Skin of body (tissue), 2 donors: ENCODE measurements around the gene GALNT11. TPM values are rescaled to one million over a fixed set of nuclear protein-coding genes. Genes with fewer than 3 reads are reported as not detected.
"Not testable (repeated sequence)": the region's sequence is repeated elsewhere in the genome, so short reads cannot be mapped to it uniquely, and the experiment has no call there.

Experiments used
- DNase-seq: peaks from one replicate; lab custom pipeline; 2025; lab: John Stamatoyannopoulos, UW
- total RNA-seq: library from RNA; depleted of rRNA; stranded (reverse); fragments of >200 nt; gene quantifications from one replicate; pipeline ENCODE4 v1.2.3, GENCODE V29; 2014

GALNT11 gene
- total RNA-seq: 43.7 TPM

DNA sequence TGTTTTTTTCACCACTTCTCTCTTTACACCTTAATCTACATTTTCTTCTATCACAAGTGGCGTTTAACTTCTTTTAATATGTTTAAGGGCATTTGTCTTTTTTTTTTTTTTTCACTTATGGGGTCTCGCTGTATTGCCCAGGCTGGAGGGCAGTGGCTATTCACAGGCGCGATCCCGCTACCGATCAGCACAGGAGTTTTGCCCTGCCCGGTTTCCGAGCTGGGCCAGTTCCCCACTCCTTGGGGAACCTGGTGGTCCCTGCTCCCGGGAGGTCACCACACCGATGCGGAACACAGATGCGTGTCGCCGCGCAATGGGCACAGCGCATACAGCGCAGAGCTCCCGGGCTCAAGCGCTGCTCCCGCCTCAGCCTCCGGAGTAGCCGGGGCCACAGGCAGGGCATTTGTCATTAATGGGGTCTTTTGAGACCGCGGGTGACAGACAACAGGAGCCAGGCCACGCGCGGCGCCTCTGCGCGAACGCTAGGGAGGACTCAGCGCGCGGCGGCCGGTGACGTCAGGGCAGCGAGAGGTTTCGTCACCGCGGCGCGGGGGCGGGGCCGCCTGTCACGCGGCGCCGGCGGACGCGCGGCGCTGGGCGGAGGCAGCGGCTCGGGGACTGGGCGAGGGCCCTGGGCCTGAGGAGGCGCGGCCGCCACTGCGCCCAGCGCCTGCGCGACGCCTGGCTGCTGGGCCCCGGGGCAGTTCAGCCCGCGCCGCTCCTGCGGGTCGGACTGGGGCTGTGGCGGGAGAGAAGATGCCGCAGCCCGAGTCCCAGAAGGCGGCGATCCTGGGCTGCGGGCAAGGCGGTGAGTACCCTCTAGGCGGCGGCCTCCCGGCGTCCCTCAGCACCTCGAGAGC, at the start of gene GALNT11:
Gene GALNT11 (plus strand): TSS at position 598 of the 860 bp plus-strand sequence. CDS start 68,554 bp downstream, outside the sequence.
- peak; percentile 53 for DNase-seq

DNA sequence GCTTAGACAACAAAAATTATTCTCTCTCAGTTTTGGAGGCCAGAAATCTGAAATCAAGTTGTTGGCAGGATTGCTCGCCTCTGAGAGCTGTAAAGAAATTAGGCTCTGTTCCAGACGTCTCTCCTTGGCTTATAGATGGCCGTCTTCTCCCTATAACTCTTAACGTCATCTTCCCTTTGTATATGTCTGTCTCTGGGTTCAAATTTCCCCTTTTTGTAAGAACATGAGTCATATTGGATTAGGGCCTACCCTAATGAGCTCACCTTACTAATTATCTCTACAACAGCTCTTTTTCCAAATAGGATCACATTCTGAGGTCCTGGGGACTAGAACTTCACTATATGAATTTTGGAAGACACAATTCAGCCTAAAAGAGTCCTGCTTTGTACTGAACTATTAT, 46.9 kb upstream of the GALNT11 start:
- no peak for DNase-seq

DNA sequence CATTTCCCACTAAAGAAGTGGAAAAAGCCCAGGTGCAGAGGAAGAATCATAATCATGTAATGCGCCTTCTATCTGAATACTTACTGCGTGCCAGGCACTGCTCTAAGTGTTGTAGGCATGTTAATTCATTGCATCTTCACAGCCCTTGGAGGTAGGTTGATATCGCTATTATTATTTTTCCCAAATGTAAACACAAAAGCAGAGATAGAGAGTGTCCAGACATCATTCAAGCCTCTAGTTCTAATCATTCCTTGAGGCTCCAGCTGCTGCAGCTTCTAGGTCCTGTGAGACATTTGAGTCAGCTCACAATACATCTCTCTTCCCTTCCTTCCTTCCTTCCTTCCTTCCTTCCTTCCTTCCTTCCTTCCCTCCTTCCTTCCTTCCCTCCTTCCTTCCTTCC, 44.3 kb upstream of the GALNT11 start:
- no peak for DNase-seq

DNA sequence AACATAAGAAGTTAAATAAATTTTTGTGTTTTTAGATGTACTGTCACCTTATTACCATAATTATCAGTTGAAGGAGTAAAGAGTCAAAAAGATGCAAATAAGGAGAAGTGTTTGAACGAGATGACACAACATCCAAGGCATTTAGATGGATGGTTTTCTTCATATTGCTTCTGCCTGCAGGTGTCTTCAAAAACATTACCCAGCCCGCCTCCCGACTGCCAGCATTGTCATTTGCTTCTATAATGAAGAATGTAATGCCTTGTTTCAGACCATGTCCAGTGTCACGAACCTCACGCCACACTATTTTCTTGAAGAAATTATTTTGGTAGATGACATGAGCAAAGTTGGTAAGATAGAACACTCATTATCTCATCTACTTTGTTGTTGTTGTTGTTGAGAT, 42.7 kb upstream of the GALNT11 start:
- no peak for DNase-seq

DNA sequence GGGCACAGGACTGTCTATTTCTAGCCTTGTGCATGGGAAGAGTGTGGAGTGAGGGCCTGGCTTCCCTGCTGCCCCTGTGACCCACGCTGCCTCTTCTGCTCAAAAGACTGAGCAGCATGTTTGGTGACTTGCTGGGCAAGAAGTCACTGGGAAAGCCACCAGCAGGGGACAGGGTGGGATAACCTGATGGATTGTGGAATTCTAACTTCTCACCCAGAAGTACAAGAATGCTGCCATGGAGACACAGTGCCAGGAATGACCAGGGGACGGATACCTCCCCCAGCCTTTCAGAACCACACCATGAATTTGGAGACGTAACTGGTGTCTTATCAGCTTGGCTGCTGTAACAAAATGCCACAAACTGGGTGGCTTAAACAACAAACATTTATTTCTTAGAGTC, 40.9 kb upstream of the GALNT11 start:
- DNase-seq: no peak

DNA sequence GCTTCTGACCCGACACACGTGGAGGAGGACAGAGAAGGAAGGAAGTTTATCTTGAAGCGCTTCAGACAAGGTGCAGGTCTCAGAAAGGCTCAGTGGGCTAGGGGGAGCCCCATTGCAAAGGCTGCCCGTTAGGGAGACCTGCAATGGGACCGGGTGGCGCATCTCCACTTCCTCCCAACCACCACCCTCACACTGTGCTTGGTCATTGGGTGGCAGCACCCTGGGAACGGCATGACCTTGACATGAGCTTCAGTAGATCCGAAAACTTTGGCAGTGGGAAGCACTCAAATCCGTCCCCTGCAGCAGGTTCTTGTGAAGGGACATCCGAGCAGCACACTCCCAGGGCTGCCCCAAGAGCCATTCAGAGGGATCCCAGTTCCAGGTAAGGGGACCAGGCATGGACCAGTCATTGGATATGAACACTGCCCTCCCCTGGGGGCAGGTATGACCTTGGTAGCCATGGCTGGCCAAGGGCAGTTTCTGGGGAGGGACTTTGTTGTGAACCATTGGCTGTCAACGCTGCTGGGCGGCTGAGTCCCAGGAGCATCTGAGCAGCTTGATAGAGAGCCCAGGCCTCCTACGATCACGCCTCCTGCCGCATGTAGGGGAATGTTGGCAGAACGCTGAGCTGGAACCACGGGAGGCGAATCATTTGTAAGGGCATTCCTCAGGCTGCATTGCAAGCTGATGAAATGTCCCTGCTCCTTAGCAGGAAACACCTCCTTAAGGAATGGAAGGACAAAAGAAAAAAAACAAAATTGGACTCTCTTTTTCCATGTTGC, 37.5 kb upstream of the GALNT11 start:
- no peak for DNase-seq

DNA sequence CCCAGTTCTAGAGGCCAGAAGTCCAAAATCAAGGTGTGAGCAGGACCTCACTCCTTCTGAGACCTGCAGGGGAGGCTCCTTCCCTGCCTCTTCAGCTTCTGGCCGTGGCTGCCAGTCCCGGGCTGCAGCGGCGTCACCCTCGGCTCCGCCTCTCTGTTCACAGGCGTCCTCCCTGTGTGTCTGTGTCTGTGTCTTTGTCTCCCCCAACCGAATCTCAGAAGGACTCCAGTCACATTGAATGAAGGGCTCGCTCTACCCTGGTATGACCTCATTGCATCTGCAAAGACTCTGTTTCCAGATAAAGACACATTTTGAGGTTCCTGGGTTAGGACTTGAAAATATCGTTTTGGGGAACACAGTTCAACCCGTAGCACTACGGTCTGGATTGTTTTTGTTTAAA, 33.1 kb upstream of the GALNT11 start:
- peak; percentile 9 for DNase-seq

DNA sequence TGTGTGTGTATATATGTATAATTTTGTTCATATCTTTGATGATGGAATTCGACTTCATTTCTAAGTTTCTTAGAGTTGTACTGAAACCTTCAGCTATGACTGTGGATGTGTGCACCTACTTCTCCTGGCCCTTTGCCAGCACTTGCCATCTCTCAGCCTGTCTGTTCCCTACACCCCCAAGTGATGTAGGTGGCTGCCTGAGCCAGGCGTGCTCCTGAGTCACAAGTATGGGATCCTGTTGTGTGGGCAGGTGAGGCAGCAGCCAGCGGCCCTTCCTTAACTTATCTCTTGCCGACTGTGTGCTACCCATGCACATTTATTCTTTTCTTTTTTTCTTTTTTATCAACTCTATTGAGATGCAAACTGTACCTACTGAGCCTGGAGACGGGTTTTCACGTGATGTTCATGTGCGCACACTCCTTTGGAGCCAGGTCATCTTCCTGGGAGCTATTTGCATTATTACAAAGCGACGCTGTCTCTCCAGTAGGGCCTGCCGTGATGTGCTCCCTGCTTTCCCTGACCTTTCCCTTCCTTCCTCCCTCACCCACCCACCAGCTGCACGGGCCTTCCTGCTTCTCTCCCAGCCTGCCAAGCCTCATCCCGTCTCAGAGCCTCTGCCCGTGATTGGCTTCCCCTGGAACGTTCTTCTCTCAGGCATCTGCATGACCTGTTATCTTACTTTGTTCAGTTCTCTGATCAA, 31.3 kb upstream of the GALNT11 start:
- DNase-seq: no peak

DNA sequence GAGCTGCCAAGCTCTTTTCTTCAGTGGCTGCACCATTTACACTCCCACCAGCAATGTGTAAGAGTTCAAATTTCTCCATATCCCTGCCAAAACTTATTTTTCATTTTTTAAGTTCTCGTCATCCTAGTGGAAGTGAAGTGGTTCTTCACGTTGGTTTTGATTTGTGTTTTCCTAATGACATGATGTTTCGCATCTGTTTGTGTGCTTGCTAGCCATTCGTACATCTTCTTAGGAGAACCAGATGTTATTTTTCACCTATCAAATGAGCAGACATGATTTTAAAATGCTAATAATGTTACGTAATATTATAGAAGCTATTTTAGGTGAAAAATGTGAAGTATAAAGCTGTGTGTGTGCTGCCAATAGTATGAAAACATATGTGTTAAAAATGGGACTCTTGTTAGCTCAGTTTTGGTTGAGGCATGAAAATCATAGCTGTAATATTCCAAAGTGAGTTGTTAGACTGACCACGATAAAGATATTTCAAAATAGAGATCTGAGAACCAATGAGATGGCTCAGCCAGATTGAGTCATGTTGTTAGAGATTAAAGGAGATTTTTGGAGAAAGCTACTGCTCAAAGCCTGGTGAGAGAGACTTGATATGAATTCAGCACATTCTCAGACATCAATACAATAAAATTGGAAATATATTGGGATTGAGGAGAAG, 25.9 kb upstream of the GALNT11 start:
- DNase-seq: no peak

DNA sequence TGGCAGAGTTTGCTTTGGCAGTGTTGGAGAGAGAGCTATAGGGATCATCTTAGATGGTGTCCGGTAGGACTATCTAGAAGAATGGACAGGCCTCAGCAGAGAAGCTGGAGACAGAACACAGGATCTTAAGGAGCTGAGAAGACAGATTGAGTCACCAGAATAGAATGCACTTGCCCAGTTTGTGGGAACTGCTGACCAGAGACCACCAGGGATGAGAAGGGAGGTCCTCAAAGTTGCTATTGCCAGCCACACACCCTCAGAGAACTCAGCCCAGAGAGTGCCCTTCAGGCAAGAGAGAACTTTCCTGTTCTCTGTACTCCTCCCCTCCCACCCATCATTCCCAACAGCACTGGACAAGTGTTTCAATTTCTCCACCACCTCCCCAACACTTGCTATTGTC, 25.3 kb upstream of the GALNT11 start:
- DNase-seq: no peak

DNA sequence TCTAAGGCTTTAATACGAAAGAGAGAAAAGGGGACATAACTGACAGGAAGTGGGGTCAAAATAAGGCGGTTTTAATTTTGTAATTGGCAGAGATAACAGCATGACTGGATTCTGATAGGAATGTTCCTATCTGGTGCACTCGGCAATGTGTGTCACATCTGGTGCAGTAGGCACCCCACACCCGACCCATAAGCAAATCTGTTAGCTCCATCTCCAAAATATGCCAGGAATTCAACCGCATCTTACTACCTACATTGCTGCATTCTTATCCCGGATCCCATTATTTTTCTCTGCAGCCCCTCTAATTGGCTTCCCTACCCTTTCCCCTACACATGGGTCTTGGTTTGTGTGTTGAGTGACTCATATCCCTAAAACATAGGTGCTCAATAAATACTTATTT, 19.1 kb upstream of the GALNT11 start:
- DNase-seq: no peak

DNA sequence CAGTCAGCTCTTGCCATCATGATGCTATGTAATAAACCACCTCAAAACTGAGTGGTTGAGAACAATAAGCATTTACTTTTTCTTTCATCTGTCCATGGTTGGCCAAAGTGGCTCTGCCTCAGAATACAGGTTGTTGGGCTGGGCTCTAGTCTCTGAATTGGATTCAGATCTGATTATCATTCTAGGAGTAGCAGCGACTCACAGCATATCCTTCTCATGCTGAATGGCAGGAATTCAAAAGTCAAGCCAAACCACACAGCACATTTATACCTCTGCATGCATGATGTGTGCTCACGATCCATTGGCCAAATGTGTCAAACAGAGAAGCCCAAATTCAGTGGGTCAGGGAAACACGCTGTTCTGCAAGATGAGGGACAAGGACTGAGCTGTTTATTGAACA, 13.6 kb upstream of the GALNT11 start:
- no peak for DNase-seq

DNA sequence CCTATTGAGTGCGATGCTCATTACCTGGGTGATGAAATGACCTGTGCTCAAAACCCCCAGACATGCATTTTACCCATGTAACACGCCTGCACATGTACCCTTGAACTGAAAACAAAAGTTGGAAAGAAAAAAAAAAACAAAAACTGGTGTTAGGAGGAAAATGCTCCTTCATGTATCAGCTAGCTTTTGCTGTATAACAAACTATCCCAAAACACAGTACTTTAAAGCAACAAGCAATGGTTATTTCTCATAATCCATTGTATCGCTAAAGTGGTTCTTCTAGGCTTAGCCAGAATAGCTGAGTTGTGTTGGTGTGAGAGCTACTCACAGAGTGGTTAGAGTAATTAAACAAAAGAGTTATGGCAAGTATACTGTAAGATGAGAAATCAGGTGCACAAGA, 12.2 kb upstream of the GALNT11 start:
- no peak for DNase-seq

DNA sequence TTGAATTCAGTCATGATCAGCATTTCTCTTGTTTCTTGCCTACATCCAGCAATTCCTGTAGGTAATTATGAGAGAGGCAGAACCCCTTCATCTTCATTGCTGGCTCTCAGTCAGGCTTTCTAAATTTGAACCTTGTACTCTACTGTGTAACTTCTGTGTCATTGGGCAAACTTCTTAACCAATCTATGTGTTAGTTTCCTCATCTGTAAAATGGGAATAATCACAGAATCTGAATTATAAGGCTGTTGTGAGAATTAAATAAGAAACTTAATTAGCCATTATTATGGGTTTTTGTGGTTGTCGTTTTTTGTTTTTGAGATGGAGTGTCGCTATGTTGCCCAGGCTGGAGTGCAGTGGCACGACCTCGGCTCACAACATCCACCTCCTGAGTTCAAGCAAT, 11.5 kb upstream of the GALNT11 start:
- DNase-seq: no peak

DNA sequence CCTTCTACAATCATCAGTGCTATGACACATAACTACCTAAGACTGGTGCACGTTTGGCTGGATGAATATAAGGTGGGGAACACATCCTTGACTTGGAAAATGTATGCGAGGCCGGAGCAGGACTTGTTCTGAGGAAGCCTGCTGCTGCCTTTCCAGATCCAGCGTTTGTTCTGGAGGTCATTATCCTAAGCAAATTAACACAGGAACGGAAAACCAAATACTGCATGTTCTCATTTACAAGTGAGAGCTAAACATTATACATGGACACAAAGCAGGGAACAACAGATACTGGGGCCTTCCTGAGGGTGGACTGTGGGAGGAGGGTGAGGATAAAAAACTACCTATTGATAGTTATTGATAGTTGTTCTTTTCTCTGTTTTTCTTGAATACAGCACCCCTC, 10.8 kb upstream of the GALNT11 start:
- no peak for DNase-seq

DNA sequence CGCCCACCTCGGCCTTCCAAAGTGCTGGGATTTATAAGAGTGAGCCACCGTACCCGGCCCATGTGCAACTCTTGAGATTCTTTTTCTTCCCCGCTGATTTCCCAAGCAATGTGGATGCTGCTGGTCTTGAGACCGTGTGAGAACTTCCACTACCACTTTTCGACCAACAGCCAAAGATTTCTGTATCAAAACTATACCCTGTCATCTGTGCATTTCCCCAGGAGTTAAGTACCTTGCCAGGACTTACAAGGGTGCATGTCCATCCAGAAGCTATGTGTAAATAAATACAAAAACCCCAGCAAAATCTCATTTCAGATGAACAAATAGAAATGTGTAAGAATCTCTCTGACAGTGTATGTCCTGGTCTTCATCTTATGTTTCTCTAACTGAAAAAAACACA, 9.9 kb upstream of the GALNT11 start:
- no peak for DNase-seq

DNA sequence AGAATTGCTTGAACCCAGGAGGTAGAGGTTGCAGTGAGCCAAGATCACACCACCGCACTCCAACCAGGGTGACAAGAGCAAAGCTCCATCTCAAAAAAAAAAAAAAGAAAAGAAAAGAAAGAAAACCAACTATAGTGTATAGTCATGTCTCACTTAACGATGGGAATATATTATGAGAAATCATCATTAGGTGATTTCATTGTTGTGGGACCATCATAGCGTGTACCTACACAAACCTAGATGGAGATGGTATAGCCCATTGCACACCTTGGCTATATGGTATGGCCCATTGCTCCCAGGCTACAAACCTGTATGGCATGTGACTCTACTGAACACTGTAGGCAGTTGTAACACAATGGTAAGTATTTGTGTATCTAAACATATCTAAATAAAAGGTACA, 8.5 kb upstream of the GALNT11 start:
- no peak for DNase-seq

DNA sequence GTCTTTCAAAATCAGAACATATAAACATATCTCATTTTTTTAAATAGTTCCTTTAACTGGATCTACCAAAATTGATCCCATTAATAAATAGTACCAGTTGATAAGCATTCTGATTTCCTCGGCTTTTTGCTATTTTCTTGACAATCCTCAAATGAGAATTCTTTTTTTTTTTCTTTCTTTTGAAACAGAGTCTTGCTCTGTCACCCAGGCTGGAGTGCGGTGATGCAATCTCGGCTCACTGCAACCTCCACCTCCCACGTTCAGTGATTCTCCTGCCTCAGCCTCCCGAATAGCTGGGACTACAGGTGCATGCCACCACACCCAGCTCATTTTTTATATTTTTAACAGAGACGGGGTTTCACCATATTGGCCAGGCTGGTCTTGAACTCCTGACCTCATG, 7.8 kb upstream of the GALNT11 start:
- not testable (repeated sequence) for DNase-seq

DNA sequence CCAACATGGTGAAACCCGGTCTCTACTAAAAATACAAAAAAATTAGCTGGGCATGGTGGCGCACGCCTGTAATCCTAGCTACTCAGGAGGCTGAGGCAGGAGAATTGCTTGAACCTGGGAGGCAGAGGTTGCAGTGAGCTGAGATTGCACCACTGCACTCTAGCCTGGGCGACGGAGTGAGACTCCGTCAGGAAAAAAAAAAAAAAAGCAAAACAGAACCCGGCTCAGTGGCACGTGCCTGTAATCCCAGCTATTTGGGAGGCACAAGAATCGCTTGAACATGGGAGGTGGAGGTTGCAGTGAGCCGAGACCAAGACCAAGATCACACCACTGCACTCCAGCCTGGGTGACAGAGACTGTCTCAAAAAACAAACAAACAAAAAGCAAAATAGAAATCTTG, 3.7 kb upstream of the GALNT11 start:
- not testable (repeated sequence) for DNase-seq

DNA sequence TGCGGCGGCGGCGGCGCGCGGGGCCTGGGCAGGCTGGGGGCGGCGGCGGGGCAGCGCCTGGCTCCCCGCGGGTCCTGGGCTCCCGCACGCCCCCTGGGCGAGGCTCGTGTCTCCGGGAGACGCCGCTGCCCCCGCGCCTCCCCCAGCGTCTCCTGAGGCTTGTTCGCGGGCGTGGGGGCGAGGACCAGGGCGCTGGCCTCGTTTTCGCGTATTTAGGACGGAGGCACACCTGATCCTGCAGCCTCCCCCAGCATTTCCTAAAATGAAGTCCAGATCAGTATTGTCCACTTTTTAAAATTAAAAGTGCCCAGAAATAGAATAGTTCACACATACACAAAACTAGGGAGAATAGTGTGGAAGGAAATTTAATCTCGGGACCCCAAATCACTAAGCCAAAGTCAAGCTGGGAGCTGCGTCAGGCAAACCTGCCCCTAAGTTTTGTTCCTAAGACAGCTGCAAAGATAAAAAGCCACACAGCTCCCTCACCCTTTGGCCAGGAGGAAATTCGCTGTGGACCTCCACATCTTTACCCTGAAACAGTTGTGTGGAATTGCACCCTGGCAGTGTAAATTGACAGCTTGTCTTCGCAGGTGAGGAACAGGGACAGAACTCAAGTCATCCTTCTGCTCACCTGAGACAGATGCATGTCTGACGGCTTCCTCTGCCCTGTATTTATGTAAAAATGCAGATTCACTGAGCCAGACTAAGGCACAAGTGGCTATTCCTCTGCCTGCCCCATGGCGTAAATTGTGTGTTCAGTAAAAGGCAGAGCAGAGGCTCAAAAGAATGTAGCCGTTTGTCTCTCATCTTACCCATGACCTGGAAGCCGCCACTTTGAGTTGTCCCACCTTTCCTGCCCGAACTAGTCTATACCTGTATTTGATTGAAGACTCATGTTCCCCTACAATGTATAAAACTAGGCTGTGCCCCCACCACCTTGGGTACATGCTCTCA, 740 bp downstream of the GALNT11 start:
- DNase-seq: no peak
